Right atrium auricular region (tissue), 2 donors: Measurements from ENCODE around the gene PLA2G10. TPM values are rescaled to one million over a fixed set of nuclear protein-coding genes. Genes with fewer than 3 reads are reported as not detected.

Experiments
- DNase-seq: peaks from one replicate; pipeline ENCODE4 v3.0.0-alpha.2; 2019; ENCODE audit warnings: low spot score
- H3K27ac ChIP-seq, 2 donors: fragments of 200-600 bp; sonication (generic); 1 replicate in 1 of 2; 2 replicates in 1 of 2; pipeline ENCODE4 v1.5.1; 2016 to 2019
- H3K27me3 ChIP-seq, 2 donors: fragments of 200-600 bp; sonication (generic); one replicate each; pipeline versions ENCODE4 v1.5.1 to v1.6.0; 2017 to 2019
- H3K36me3 ChIP-seq: fragments of 200-600 bp; sonication (generic); one replicate; pipeline ENCODE4 v1.5.1; 2016
- H3K4me1 ChIP-seq, 2 donors: fragments of 200-600 bp; sonication (generic); one replicate each; pipeline versions ENCODE4 v1.5.1 to v1.6.0; 2017 to 2019
- H3K4me3 ChIP-seq, 2 donors: fragments of 200-600 bp; sonication (generic); 1 replicate in 1 of 2; 2 replicates in 1 of 2; pipeline ENCODE4 v1.5.1; 2017 to 2019; ENCODE audit warnings: mild to moderate bottlenecking in 1 of 2, moderate library complexity in 1 of 2
- H3K9me3 ChIP-seq, 2 donors: fragments of 200-600 bp; sonication (generic); one replicate each; pipeline ENCODE4 v1.5.1; 2019
- total RNA-seq, 2 donors: library from RNA; depleted of rRNA; stranded (reverse); fragments of >200 nt; gene quantifications; one replicate each; pipeline ENCODE4 v1.1.0, GENCODE V29; 2016
- TF ChIP-seq, protein P1 (sequence below), 2 donors: fragments of 200-600 bp; sonication (generic); IDR thresholded peaks; one replicate each; pipeline ENCODE4 v1.5.1; 2019; ENCODE audit warnings: antibody characterized with exemption in 2 of 2

The PLA2G10 gene
- total RNA-seq, 2 donors from 2014 or later: not detected

DNA sequence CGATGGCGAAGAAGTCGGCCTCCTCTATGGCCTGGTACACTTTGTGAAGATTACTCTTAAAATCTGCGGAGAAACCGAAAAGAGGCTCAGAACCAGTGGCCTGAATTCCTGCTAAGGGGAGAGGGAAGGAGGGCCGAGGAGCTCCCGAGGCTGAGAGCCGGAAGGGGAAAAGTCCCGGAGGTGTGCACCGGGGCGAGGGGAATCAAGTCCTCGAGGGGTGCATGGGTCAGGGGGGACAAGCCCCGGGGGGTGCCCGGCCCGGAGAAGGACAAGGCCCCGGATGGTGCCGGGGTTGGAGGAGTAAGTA is 64.5 kb downstream of the PLA2G10 start:
- Histone ChIP-seq H3K9me3 (no peaks in the 10 kb centered on the region), H3K4me1 (peaks cover 0 to 33% of the 10 kb centered on the region in 2 donors)

DNA sequence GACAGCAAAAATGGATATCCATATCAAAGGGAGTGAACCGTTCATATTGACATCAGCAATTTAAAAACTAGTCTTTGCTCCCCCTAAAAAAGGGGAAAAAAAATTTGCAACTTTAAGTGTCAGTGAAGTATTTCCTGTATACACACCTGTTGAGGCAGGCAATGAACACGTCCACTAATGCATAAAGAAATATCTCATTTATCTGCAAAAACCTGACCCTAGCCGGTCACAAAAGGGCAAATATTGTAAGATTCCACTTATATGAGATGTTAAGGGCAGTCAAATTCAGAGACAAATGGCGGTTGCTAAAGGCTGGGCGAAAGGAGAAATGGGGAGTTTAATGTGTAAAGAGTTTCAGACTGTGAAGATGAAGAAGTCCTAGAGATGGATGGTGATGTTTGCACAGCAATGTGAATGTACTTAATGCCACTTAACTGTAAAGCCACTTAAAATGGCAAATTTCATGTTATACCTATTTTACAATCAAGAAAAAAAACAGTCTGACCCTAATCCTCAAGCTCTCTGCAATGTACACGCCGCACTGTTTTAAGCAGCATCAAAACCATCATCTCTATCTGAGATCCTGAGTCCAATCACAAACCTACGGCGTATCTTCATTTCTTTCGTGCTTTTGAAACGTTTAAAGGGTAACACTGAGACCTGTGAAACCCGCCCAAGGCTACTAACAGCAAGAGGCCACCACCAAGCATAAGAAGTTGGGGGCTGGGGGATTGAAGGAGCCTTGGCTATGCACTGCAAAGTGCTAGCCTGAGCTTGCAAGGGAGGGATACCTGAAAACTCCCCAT is 65.1 kb downstream of the PLA2G10 start:
- Histone ChIP-seq H3K36me3 (peaks cover 33% of the 10 kb centered on the region), H3K4me3 (peak overlapping the region; percentile 55 to 89), H3K4me1 (peaks cover 0 to 28% of the 10 kb centered on the region in 2 donors), H3K27ac (peak overlapping the region; percentile 78 to 89), H3K27me3 (no peaks in the 10 kb centered on the region), H3K9me3 (no peaks in the 10 kb centered on the region)
- TF ChIP-seq, protein P1, sequence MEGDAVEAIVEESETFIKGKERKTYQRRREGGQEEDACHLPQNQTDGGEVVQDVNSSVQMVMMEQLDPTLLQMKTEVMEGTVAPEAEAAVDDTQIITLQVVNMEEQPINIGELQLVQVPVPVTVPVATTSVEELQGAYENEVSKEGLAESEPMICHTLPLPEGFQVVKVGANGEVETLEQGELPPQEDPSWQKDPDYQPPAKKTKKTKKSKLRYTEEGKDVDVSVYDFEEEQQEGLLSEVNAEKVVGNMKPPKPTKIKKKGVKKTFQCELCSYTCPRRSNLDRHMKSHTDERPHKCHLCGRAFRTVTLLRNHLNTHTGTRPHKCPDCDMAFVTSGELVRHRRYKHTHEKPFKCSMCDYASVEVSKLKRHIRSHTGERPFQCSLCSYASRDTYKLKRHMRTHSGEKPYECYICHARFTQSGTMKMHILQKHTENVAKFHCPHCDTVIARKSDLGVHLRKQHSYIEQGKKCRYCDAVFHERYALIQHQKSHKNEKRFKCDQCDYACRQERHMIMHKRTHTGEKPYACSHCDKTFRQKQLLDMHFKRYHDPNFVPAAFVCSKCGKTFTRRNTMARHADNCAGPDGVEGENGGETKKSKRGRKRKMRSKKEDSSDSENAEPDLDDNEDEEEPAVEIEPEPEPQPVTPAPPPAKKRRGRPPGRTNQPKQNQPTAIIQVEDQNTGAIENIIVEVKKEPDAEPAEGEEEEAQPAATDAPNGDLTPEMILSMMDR (IDR thresholded peaks at IDR 0.05): no peak
- DNase-seq: peak; percentile 55

More for the DNA sequence above, 64.5 kb downstream of the PLA2G10 start:
- TF ChIP-seq, protein P1 (IDR thresholded peaks at IDR 0.05): no peak
- Histone ChIP-seq H3K27me3 (no peaks in the 10 kb centered on the region), H3K27ac (peak overlapping the region; percentile 78 to 89), H3K4me3 (peak overlapping the region; percentile 55 to 89), H3K36me3 (peaks cover 31% of the 10 kb centered on the region)
- DNase-seq: no peak

DNA sequence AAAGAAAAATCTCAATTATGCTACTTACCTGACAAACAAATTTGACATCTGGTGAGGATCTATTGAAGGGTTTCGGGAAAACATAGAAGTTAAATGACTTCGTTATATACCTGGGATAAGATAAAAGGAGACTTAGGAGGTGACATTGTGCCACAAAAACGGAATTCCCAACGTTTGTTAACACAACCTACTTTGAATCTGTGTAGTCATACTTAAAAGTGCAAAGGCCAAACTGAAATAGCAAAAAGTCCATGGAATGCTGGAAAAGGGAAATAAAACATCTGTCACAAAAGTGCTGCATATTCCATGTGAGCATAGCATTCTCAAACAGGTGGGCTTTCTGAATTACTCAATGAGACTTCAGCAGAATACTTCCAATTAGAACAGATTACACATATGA is 67.0 kb downstream of the PLA2G10 start:
- no peak for DNase-seq
- peaks cover 45% of the 10 kb centered on the region for H3K36me3 ChIP-seq

More for the DNA sequence above, 67.0 kb downstream of the PLA2G10 start:
- no peaks in the 10 kb centered on the region for H3K9me3 ChIP-seq
- H3K4me3 ChIP-seq: no peak overlapping the region
- H3K27ac ChIP-seq: no peak overlapping the region
- H3K4me1 ChIP-seq: peaks cover 0 to 20% of the 10 kb centered on the region in 2 donors
- TF ChIP-seq, protein P1 (IDR thresholded peaks at IDR 0.05): no peak
- H3K27me3 ChIP-seq: no peaks in the 10 kb centered on the region

Other genes starting within 250 kb of the PLA2G10 start
- 10 to 100 TPM; 19.5 to 26.0 TPM for gene PARN, start 64.0 kb downstream of the PLA2G10 start, total RNA-seq
- gene BFAR, start 61.4 kb downstream of the PLA2G10 start, total RNA-seq: 10 to 100 TPM; 23.4 to 24.7 TPM
- 1 to 10 TPM in 1 of 2 donors, not detected in 1; 1.4 TPM for gene NPIPA3, start 9.1 kb upstream of the PLA2G10 start, total RNA-seq
- 1 to 10 TPM in 1 of 2 donors, not detected in 1; 1.4 TPM for gene NPIPA2, start 48.2 kb upstream of the PLA2G10 start, total RNA-seq
- gene NOMO1, start 139.4 kb upstream of the PLA2G10 start, total RNA-seq: 100 to 1,000 TPM; 112 to 143 TPM
- 10 to 100 TPM; 24.5 to 35.3 TPM for gene NPIPA1, start 243.1 kb upstream of the PLA2G10 start, total RNA-seq